GM12891 (cell line): ENCODE results near the gene NDUFV2.

Experiments used
- POLR2A ChIP-seq: IDR thresholded peaks from 2 replicates; pipeline ENCODE4 v1.6.1; 2011; ENCODE audit warnings: low read depth, low read length, control low read depth
- POLR2AphosphoS5 ChIP-seq: IDR thresholded peaks from 2 replicates; pipeline ENCODE4 v1.6.1; 2011; ENCODE audit warnings: low read depth, low read length, control low read depth
- TAF1 ChIP-seq: IDR thresholded peaks from 2 replicates; pipeline ENCODE4 v1.6.1; 2011; ENCODE audit warnings: low read depth, low read length, control low read depth

GRCh38 chr18:9177466-9177865, 75.0 kb downstream of the NDUFV2 start:
- TF ChIP-seq POLR2A (no peak), TAF1 (no peak), POLR2AphosphoS5 (no peak)
